ENCODE data around the gene PDZRN4. TPM values are rescaled to one million over a fixed set of nuclear protein-coding genes. Genes with fewer than 3 reads are reported as not detected.

PDZRN4 gene
- total RNA-seq, 4 donors from 2014 or later: 0.54 to 2.9 (median 1.1) TPM

DNA sequence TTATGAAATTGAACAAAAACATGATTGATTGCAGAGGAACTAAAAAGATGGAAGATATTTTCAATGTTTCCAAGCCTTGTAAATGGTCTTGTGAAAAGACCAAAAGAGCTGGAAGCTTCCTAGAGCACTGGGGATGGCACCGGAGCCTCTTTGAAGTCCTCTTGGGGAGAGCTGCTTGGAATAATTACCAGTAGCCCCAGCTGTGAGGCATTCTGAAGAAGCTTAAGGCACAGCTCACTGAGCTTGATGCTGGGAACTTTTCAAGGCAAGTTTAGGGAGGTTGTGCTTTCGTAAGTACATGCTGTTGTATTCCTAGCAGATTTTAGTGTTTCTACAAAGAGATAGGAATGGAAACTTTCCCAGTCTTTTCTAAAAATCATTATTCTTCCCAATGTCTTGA is 13.9 kb downstream of the PDZRN4 start:
- Histone ChIP-seq H3K36me3 (no peaks in the 10 kb centered on the region), H3K4me1 (no peaks in the 10 kb centered on the region), H3K9me3 (no peaks in the 10 kb centered on the region), H3K27me3 (no peaks in the 10 kb centered on the region), H3K27ac (no peak overlapping the region), H3K4me3 (replicated peaks in 1 of 3) (no peak overlapping the region)
- 24 to 37% methylated on average over 2 of the region's 2 CpGs for WGBS, 2 donors
- intact Hi-C loops (cut with DNase I): no loop called here
- peak in 1 of 2 donors; percentile 30 for DNase-seq
- TF ChIP-seq POLR2A (IDR thresholded peaks at IDR 0.05): no peak
- TF ChIP-seq, protein P1, sequence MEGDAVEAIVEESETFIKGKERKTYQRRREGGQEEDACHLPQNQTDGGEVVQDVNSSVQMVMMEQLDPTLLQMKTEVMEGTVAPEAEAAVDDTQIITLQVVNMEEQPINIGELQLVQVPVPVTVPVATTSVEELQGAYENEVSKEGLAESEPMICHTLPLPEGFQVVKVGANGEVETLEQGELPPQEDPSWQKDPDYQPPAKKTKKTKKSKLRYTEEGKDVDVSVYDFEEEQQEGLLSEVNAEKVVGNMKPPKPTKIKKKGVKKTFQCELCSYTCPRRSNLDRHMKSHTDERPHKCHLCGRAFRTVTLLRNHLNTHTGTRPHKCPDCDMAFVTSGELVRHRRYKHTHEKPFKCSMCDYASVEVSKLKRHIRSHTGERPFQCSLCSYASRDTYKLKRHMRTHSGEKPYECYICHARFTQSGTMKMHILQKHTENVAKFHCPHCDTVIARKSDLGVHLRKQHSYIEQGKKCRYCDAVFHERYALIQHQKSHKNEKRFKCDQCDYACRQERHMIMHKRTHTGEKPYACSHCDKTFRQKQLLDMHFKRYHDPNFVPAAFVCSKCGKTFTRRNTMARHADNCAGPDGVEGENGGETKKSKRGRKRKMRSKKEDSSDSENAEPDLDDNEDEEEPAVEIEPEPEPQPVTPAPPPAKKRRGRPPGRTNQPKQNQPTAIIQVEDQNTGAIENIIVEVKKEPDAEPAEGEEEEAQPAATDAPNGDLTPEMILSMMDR (IDR thresholded peaks at IDR 0.05): no peak

DNA sequence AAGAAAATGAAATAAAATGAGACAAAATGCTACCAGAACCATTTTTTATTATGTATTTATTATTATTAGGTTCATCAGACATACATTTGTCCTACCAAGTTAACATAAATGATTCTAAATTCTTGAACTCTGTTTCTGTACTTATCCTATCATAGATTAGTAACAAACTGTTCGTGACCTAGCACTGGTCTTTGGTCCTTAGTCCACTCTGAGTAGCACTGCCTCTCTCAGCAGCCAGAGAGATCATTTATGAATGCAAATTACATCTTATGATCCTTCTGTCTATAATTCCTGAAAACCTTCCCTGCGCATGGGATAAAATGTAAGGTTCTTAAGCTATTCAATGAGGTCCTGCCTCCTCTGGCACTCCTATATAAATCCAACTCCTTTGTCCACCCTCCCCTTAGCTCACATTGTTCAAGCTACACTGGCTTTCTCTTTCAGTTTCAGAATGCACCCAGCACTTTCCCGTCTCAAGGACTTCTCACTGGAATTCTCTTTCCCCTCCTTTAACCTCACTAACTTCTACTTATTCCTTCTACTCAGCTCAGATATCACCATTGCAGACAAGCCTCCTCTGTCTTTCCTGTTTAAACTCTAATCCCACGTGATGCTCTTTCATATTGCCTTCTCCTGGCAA is 17.1 kb downstream of the PDZRN4 start:
- Histone ChIP-seq H3K36me3 (no peaks in the 10 kb centered on the region), H3K4me3 (replicated peaks in 1 of 3) (no peak overlapping the region), H3K27me3 (no peaks in the 10 kb centered on the region), H3K9me3 (no peaks in the 10 kb centered on the region), H3K4me1 (no peaks in the 10 kb centered on the region), H3K27ac (peak overlapping the region; percentile 70 to 91 (median 77))
- DNase-seq: peak; percentile 35 to 48
- TF ChIP-seq, protein P1 (IDR thresholded peaks at IDR 0.05): no peak
- peak in 1 of 2 donors; percentile 37 for TF ChIP-seq POLR2A (IDR thresholded peaks at IDR 0.05)
- 30 to 31% methylated on average over 4 of the region's 4 CpGs for WGBS, 2 donors
- intact Hi-C loops (cut with DNase I): no loop called here

DNA sequence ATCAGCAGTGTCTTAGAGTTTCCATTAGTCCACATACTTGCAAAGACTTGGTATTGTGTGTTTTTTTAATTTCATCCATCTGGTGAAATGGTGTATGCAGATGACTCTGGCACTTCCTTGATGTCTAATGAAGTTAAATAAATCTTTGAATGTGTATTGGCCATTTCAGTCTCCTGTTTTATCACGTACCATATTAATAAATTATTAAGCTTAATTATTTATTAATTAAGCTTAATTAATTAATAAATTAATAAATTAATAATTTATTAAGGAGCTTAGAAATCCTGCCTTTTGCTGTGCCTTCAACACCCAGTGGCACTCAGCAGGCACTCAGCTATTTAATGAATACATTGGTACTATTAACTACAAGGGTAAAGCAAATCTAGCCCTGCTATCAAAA is 18.2 kb downstream of the PDZRN4 start:
- TF ChIP-seq POLR2A (IDR thresholded peaks at IDR 0.05): no peak
- TF ChIP-seq, protein P1 (IDR thresholded peaks at IDR 0.05): no peak
- WGBS, 2 donors: 93 to 94% methylated on average over 1 of the region's 1 CpG

DNA sequence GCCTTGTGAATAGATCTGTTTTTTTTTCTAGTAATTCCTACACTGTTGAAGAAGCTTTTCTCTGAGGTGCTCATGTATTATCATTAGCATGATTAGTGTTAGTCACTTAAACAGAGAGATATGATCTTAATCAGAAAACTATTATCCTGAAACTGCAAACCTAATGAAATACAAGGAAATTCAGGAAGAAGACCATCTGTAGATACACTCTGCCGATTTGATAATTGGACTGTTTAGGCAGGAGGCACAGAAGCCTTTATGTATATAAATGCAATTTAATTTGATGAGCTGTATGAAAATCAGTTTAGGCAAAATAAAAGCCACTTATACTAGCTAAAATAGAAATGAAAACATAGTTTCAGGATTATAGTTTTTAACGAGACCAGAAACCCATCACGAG is 23.3 kb downstream of the PDZRN4 start:
- Histone ChIP-seq H3K36me3 (no peaks in the 10 kb centered on the region), H3K4me1 (peaks cover 0 to 8% of the 10 kb centered on the region in 2 donors), H3K4me3 (replicated peaks in 1 of 3) (no peak overlapping the region), H3K27me3 (no peaks in the 10 kb centered on the region), H3K27ac (peak overlapping the region in 2 of 3 donors; percentile 77 to 90), H3K9me3 (no peaks in the 10 kb centered on the region)
- no peak for TF ChIP-seq POLR2A (IDR thresholded peaks at IDR 0.05)
- TF ChIP-seq, protein P1 (IDR thresholded peaks at IDR 0.05): no peak
- 57 to 65% methylated on average over 3 of the region's 3 CpGs for WGBS, 2 donors
- intact Hi-C loops (cut with DNase I): no loop called here
- no peak for DNase-seq

More for the DNA sequence above, 18.2 kb downstream of the PDZRN4 start:
- peak overlapping the region in 1 of 3 donors; percentile 70 for H3K27ac ChIP-seq
- no peaks in the 10 kb centered on the region for H3K4me1 ChIP-seq
- H3K9me3 ChIP-seq: no peaks in the 10 kb centered on the region
- H3K4me3 ChIP-seq (replicated peaks in 1 of 3): no peak overlapping the region
- H3K27me3 ChIP-seq: no peaks in the 10 kb centered on the region
- intact Hi-C loops (cut with DNase I): no loop called here
- H3K36me3 ChIP-seq: no peaks in the 10 kb centered on the region
- DNase-seq: no peak

DNA sequence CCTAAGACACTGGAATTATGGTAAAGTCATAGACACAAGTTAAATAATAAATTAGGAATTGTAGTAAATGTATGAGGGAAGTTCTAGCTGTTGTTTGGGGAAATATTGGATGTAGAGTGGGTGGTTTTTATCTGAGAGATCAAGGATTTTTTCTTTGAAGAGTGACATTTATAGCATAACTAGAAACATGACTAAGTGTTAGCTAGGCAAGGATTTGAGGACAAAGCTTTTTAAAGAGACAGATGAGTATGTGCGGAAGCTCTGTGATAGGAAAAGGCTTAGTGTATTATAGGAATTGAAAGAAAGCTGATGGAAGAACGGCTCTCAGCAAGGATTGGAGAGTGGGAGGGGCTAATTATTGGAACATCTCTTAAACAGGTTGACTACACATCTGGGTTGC is 24.5 kb downstream of the PDZRN4 start:
- no peak overlapping the region for H3K4me3 ChIP-seq (replicated peaks in 1 of 3)
- TF ChIP-seq POLR2A (IDR thresholded peaks at IDR 0.05): no peak
- TF ChIP-seq, protein P1 (IDR thresholded peaks at IDR 0.05): no peak
- H3K27ac ChIP-seq: peak overlapping the region; percentile 72 to 90 (median 77)
- DNase-seq: no peak
- intact Hi-C loops (cut with DNase I): no loop called here
- WGBS, 2 donors: 24 to 27% methylated on average over 2 of the region's 2 CpGs
- no peaks in the 10 kb centered on the region for H3K36me3 ChIP-seq
- peaks cover 0 to 12% of the 10 kb centered on the region in 2 donors for H3K4me1 ChIP-seq
- H3K27me3 ChIP-seq: no peaks in the 10 kb centered on the region
- no peaks in the 10 kb centered on the region for H3K9me3 ChIP-seq

Data from thyroid gland (tissue), 4 donors.